HepG2 (cell line): ENCODE results near the gene CLCA2. TPM values are rescaled to one million over a fixed set of nuclear protein-coding genes. Genes with fewer than 3 reads are reported as not detected.

ENCODE experiments used
- ATAC-seq: fragments of 200-7000 bp; cut with Tn5 transposase; 3 replicates; pipeline ENCODE4 v1.9.1; 2020; ENCODE audit warnings: mild to moderate bottlenecking, moderate library complexity
- BruUV-seq: library from RNA; stranded (reverse); fragments of 400-500 nt; replicated peaks from 2 replicates; lab custom pipeline; 2021; lab: Mats Ljungman, UMichigan
- CTCF ChIA-PET: fragments of 300-600 bp; formaldehyde crosslinking; extraction: SDS; loops from one replicate; lab custom pipeline; 2021; ENCODE audit warnings: low total read pairs, inconsistent platforms, low intra/inter-chr PET ratio; lab: Yijun Ruan, JAX
- POLR2A ChIA-PET: fragments of 350-600 bp; sonication (Branson Sonifier 250); formaldehyde crosslinking; loops from one replicate; lab custom pipeline; 2020; ENCODE audit warnings: antibody characterized with exemption, inconsistent platforms; lab: Yijun Ruan, JAX
- DNase-seq: peaks from one replicate; pipeline ENCODE4 v3.0.0-alpha.2; 2015; ENCODE audit warnings: low spot score
- FAIRE-seq: peaks from 3 replicates; lab custom pipeline; 2011; peaks lifted over from hg19 to GRCh38; lab: Jason Lieb, UNC
- H2AFZ ChIP-seq: one replicate; pipeline ENCODE4 v1.6.1; 2011; ENCODE audit warnings: low read length, inconsistent platforms
- H3K27ac ChIP-seq: fragments of 300-600 bp; 3 replicates; pipeline ENCODE4 v1.8.0; 2011; ENCODE audit warnings: mixed run types, mild to moderate bottlenecking, mixed read lengths, low read length, inconsistent platforms; ENCODE audit not compliant: insufficient read depth; ENCODE audit errors: extremely low read length
- H3K27me3 ChIP-seq, 2 experiments: fragments of 200-600 bp in 1 of 2; 2 replicates in 1 of 2; 3 replicates in 1 of 2; pipeline versions ENCODE4 v1.6.0 to v1.8.0; 2011; ENCODE audit warnings: low read length in 2 of 2, mild to moderate bottlenecking in 2 of 2, moderate library complexity in 2 of 2, inconsistent platforms in 1 of 2; ENCODE audit not compliant: insufficient read depth in 2 of 2, control insufficient read depth in 1 of 2
- H3K36me3 ChIP-seq, 2 experiments: fragments of 200-600 bp in 1 of 2; replicated peaks in 1 of 2; 2 replicates in 1 of 2; 3 replicates in 1 of 2; pipeline versions ENCODE4 v1.5.1 to v1.8.0; 2011; ENCODE audit warnings: low read length in 2 of 2, inconsistent platforms in 1 of 2; ENCODE audit not compliant: insufficient read depth in 2 of 2, control insufficient read depth in 1 of 2
- H3K4me1 ChIP-seq: 2 replicates; pipeline ENCODE4 v1.5.1; 2012; ENCODE audit warnings: low read length, inconsistent platforms; ENCODE audit not compliant: insufficient read depth
- H3K4me2 ChIP-seq: 2 replicates; pipeline ENCODE4 v1.6.0; 2011; ENCODE audit warnings: low read depth, low read length, inconsistent platforms
- H3K4me3 ChIP-seq, 3 experiments: fragments of 200-600 bp in 1 of 3; sonication (generic), shearing (Covaris generic) in 1 of 3; replicated peaks in 1 of 3; 2 replicates each; pipeline ENCODE4 v1.5.1; 2011 to 2016; ENCODE audit warnings: low read length in 3 of 3, inconsistent platforms in 2 of 3, low read depth in 2 of 3, mild to moderate bottlenecking in 2 of 3, control low read depth in 1 of 3, mixed read lengths in 1 of 3; ENCODE audit not compliant: insufficient read depth in 1 of 3
- H3K79me2 ChIP-seq: one replicate; pipeline ENCODE4 v1.6.1; 2011; ENCODE audit warnings: low read length, inconsistent platforms; ENCODE audit not compliant: insufficient read depth
- H3K9ac ChIP-seq: 2 replicates; pipeline ENCODE4 v1.6.0; 2011; ENCODE audit warnings: mild to moderate bottlenecking, low read depth, low read length, inconsistent platforms; ENCODE audit not compliant: insufficient read depth
- H3K9me3 ChIP-seq: 2 replicates; pipeline ENCODE4 v1.5.1; 2012; ENCODE audit warnings: mild to moderate bottlenecking, low read length
- H4K20me1 ChIP-seq: 2 replicates; pipeline ENCODE4 v1.6.0; 2011; ENCODE audit warnings: inconsistent platforms, mild to moderate bottlenecking, low read length, moderate library complexity; ENCODE audit not compliant: insufficient read depth
- ARNT2 ChIP-seq: sonication (generic); formaldehyde crosslinking; IDR thresholded peaks from 2 replicates; pipeline ENCODE4 v1.8.0; 2022; ENCODE audit warnings: mild to moderate bottlenecking, low read depth, missing genetic modification reagents, moderate library complexity
- KLF12 ChIP-seq: sonication (generic); formaldehyde crosslinking; IDR thresholded peaks from 2 replicates; pipeline ENCODE4 v1.4.0; 2020; ENCODE audit warnings: missing genetic modification reagents, borderline replicate concordance
- NFKB2 ChIP-seq: sonication (generic); formaldehyde crosslinking; IDR thresholded peaks from 2 replicates; pipeline ENCODE4 v1.4.0; 2020; ENCODE audit warnings: missing genetic modification reagents, borderline replicate concordance
- PITX1 ChIP-seq: sonication (generic); formaldehyde crosslinking; IDR thresholded peaks from 2 replicates; pipeline ENCODE4 v1.5.1; 2020; ENCODE audit warnings: mild to moderate bottlenecking, missing genetic modification reagents
- RXRB ChIP-seq: IDR thresholded peaks from 2 replicates; pipeline ENCODE4 v1.6.1; 2016; ENCODE audit warnings: borderline replicate concordance, missing genetic modification reagents, missing compliant biosample characterization
- TP53 ChIP-seq: sonication (generic); formaldehyde crosslinking; conservative IDR thresholded peaks from 2 replicates; pipeline ENCODE4 v1.4.0; 2020; ENCODE audit warnings: missing genetic modification reagents
- YEATS4 ChIP-seq: sonication (generic); formaldehyde crosslinking; IDR thresholded peaks from 2 replicates; pipeline ENCODE4 v1.4.0; 2020; ENCODE audit warnings: missing genetic modification reagents, borderline replicate concordance
- whole genome bisulfite sequencing: methylation state at CpG from one replicate; pipeline ENCODE4 v1.1.6; 2017; ENCODE audit warnings: low lambda C conversion rate; 5-methylcytosine and 5-hydroxymethylcytosine counted together
- in situ Hi-C: cut with HindIII; loops from 2 replicates; pipeline ENCODE4 v1.10.0; 2017; ENCODE audit warnings: low pct_unique_long_range_greater_than_20kb; ENCODE audit not compliant: extremely low pct_ligation_motif_present
- intact Hi-C: fragments of 100-400 bp; cut with micrococcal nuclease; formaldehyde crosslinking; loops from one replicate; pipeline ENCODE4 v1.10.0; 2022; ENCODE audit not compliant: unreplicated experiment
- polyA plus RNA-seq, 8 experiments: library from polyadenylated mRNA; depleted of rRNA in 3 of 8; stranded (reverse) in 7 of 8; unstranded in 1 of 8; fragments of >200 nt; fragmentation: Illumina TruSeq in 4 of 8; extraction: Trizol in 4 of 8; gene quantifications; 2 replicates each; pipeline versions ENCODE4 v1.2.1 to v1.2.3, GENCODE V29; 2011 to 2016; ENCODE audit warnings: low read depth in 4 of 8, missing spikeins in 1 of 8, mixed read lengths in 1 of 8; ENCODE audit not compliant: insufficient read depth in 1 of 8
- total RNA-seq, 5 experiments: library from RNA; depleted of rRNA; stranded (reverse); fragments of >200 nt; fragmentation: Illumina TruSeq; extraction: Trizol; gene quantifications; 2 replicates each; pipeline ENCODE4 v1.2.3, GENCODE V29; 2016; ENCODE audit warnings: low read depth in 1 of 5
- TF ChIP-seq, protein P1 (sequence below): sonication (generic); formaldehyde crosslinking; IDR thresholded peaks from 2 replicates; pipeline ENCODE4 v1.4.0; 2020; ENCODE audit warnings: mild to moderate bottlenecking, missing genetic modification reagents

The CLCA2 gene
- total and polyA plus RNA-seq, 2 of the 13 experiments (the other 11 are each of a cell fraction or from before 2014, with no cell fraction given): not detected

DNA sequence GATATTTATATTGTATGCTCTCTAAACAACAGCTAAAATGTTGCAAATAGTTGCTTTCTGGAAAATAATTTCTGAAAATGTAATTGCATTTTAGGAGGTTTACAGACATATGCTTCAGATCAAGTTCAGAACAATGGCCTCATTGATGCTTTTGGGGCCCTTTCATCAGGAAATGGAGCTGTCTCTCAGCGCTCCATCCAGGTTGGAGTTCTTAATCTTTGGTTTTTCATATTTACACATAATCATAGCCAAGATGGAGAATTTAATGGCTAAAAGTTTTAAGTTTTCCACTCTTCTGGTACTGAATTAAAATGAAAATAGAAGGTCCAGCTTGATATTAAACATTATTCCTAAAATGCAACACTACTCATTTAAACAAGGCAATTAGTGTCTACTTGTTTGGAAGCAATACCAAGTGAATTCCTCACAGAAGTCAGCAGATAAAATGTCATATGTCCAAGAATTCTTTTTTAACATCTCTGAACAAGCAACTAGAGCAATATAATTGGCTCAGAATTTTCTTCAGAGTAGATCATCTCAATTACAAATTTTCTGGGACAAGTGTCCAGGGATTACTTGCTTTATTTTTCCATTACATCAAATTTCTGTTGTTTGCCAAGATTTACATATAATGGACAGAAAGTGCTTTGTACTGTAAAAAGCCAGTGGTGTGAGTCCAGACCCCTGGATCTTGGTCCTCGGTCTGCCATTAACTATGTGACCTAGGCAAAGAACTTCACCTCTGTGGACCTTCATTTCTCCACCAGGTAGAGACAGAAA is 67.4 kb downstream of the CLCA2 start:
- Histone ChIP-seq H3K27me3 (peaks cover 0 to 6% of the 10 kb centered on the region in 2 experiments; a peak in 1 of 5 replicates), H3K79me2 (no peaks in the 10 kb centered on the region), H3K27ac (no peak overlapping the region), H3K4me2 (no peak overlapping the region), H3K9ac (no peak overlapping the region), H3K4me3 (no peak overlapping the region), H3K4me1 (no peaks in the 10 kb centered on the region), H2AFZ (no peak overlapping the region), H3K9me3 (no peaks in the 10 kb centered on the region), H3K36me3 (no peaks in the 10 kb centered on the region), H4K20me1 (no peaks in the 10 kb centered on the region)
- in situ Hi-C loops: no loop called here
- ATAC-seq (no peak), DNase-seq (no peak), FAIRE-seq (no peak)
- CTCF ChIA-PET: interaction anchor here (2.0 kb wide), 1 partner anchor 9 kb away, joined by 4 read pairs; no protein-coding TSS in a partner anchor
- 5% methylated on average over 2 of the region's 2 CpGs for WGBS
- no TSS peak for BruUV-seq
- TF ChIP-seq KLF12 (CRISPR knock-in tag) (no peak), NFKB2 (CRISPR knock-in tag) (no peak), TP53 (no peak)
- TF ChIP-seq, protein P1, sequence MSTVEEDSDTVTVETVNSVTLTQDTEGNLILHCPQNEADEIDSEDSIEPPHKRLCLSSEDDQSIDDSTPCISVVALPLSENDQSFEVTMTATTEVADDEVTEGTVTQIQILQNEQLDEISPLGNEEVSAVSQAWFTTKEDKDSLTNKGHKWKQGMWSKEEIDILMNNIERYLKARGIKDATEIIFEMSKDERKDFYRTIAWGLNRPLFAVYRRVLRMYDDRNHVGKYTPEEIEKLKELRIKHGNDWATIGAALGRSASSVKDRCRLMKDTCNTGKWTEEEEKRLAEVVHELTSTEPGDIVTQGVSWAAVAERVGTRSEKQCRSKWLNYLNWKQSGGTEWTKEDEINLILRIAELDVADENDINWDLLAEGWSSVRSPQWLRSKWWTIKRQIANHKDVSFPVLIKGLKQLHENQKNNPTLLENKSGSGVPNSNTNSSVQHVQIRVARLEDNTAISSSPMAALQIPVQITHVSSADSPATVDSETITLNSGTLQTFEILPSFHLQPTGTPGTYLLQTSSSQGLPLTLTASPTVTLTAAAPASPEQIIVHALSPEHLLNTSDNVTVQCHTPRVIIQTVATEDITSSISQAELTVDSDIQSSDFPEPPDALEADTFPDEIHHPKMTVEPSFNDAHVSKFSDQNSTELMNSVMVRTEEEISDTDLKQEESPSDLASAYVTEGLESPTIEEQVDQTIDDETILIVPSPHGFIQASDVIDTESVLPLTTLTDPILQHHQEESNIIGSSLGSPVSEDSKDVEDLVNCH (CRISPR knock-in tag): no peak
- intact Hi-C loops: no loop called here
- POLR2A ChIA-PET: no interaction called here

DNA sequence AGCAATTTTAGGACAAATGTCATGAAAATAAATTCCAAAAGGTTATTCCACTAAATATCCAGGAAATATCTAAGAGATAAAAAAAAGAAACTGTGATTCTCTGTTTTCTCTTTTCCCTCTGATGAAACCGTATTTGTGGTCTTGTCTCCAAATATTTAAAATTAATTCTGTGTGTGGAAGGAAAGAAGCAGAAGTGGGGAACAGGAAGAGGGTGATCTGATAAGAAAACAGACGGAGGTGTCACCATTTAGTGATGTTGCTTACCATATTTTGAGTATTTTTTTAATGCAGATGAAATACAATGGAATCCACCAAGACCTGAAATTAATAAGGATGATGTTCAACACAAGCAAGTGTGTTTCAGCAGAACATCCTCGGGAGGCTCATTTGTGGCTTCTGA is 74.3 kb downstream of the CLCA2 start:
- CTCF ChIA-PET: no interaction called here
- ATAC-seq (no peak), FAIRE-seq (no peak), DNase-seq (no peak)
- POLR2A ChIA-PET: no interaction called here
- intact Hi-C loops (no loop called here), in situ Hi-C loops (no loop called here)
- Histone ChIP-seq H2AFZ (no peak overlapping the region), H3K36me3 (no peaks in the 10 kb centered on the region), H4K20me1 (no peaks in the 10 kb centered on the region), H3K27me3 (peaks cover 1 to 11% of the 10 kb centered on the region in 2 experiments; a peak in 2 of 5 replicates), H3K4me1 (0 out of 2 replicates have a peak, but pooled peaks cover 6% of the 10 kb centered on the region), H3K4me3 (no peak overlapping the region), H3K9ac (no peak overlapping the region), H3K27ac (no peak overlapping the region), H3K79me2 (no peaks in the 10 kb centered on the region), H3K4me2 (no peak overlapping the region), H3K9me3 (no peaks in the 10 kb centered on the region)
- WGBS: 3% methylated on average over 3 of the region's 3 CpGs
- BruUV-seq: no TSS peak
- TF ChIP-seq ARNT2: no peak
- no peak for TF ChIP-seq PITX1 (CRISPR knock-in tag)
- no peak for TF ChIP-seq YEATS4 (CRISPR knock-in tag)
- no peak for TF ChIP-seq RXRB (CRISPR knock-in tag)
